Activated T-cell treated with anti-CD3 and anti-CD28 coated beads for 4 hours (primary cell): ENCODE results near the gene PKD2L1.

Experiments used
- DNase-seq: peaks from one replicate; pipeline ENCODE4 v3.0.0-alpha.2; 2020

Gene PKD2L1

GRCh38 chr10:100356067-100357017 is 26.3 kb upstream of the PKD2L1 start:
- DNase-seq: no peak

GRCh38 chr10:100355086-100355485 is 25.1 kb upstream of the PKD2L1 start:
- no peak for DNase-seq

- DNase-seq: no peak
These were observed 23.9 kb upstream of the PKD2L1 start for GRCh38 chr10:100353770-100354485.

- DNase-seq: no peak
These were observed 21.0 kb upstream of the PKD2L1 start for GRCh38 chr10:100350914-100351485.

GRCh38 chr10:100349672-100350071 is 19.6 kb upstream of the PKD2L1 start:
- DNase-seq: no peak

GRCh38 chr10:100349087-100349486 is 19.1 kb upstream of the PKD2L1 start:
- DNase-seq: no peak

- DNase-seq: no peak
These were observed 18.4 kb upstream of the PKD2L1 start for GRCh38 chr10:100348389-100348927.

- no peak for DNase-seq
These were observed 17.7 kb upstream of the PKD2L1 start for GRCh38 chr10:100347568-100348195.

GRCh38 chr10:100346765-100347567 is 16.9 kb upstream of the PKD2L1 start, which contains the start of gene SCD:
Gene SCD, plus strand, starts transcription at chr10:100347233. Its CDS starts 272 bp downstream, at chr10:100347505.
- peak; percentile 52 for DNase-seq

GRCh38 chr10:100346351-100346764 is 16.3 kb upstream of the PKD2L1 start:
- peak; percentile 34 for DNase-seq

GRCh38 chr10:100345570-100346330 is 15.7 kb upstream of the PKD2L1 start:
- no peak for DNase-seq

GRCh38 chr10:100344241-100344788 is 14.3 kb upstream of the PKD2L1 start:
- no peak for DNase-seq

GRCh38 chr10:100342627-100342972 is 12.6 kb upstream of the PKD2L1 start:
- DNase-seq: no peak

- DNase-seq: peak; percentile 31
These were observed 12.1 kb upstream of the PKD2L1 start for GRCh38 chr10:100341953-100342626.

- DNase-seq: no peak
These were observed 11.2 kb upstream of the PKD2L1 start for GRCh38 chr10:100340948-100341847.

- no peak for DNase-seq
These were observed 9.2 kb upstream of the PKD2L1 start for GRCh38 chr10:100339236-100339635.

GRCh38 chr10:100338434-100339036 is 8.5 kb upstream of the PKD2L1 start:
- peak; percentile 79 for DNase-seq

- no peak for DNase-seq
These were observed 4.7 kb upstream of the PKD2L1 start for GRCh38 chr10:100334762-100335161.
